ENCODE results near the gene CFDP1. TPM values are rescaled to one million over a fixed set of nuclear protein-coding genes. Genes with fewer than 3 reads are reported as not detected.

Gene CFDP1
- total RNA-seq, 1 experiment from 2014 or later, result 32.1 TPM

DNA sequence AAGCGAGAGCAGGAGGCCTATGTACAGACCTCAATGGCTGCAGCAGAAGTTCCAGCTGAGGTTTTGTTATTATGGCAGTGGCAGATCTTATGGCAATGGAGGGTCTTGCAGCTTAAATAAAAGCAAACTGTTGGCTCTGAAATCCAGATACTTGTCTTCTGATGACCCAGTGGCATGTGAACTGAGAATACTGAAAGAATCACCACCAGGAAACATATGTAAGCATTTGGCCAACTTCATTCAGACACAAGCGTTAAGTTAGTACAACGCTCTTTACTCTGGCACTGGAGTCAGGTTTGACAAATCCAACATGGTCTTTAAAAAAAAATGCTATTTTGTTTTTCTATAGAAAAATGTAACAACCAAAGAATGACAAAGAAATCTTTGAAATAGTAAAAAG lies 70.5 kb downstream of the CFDP1 start:
- intact Hi-C loops (cut with micrococcal nuclease), result no loop called here
- H3K4me1 ChIP-seq (ENCODE audit: insufficient read depth, low read length), result no peaks in the 10 kb centered on the region
- ATAC-seq, result no peak
- TF ChIP-seq CTCF (conservative IDR thresholded peaks at IDR 0.05; ENCODE audit: low read depth, low read length) (no peak), EZH2phosphoT487 (IDR thresholded peaks at IDR 0.05; ENCODE audit: borderline replicate concordance, low read length) (no peak), EZH2 (IDR thresholded peaks at IDR 0.05; ENCODE audit: low read length, unreplicated experiment) (no peak)
- no peak overlapping the region for H3K9ac ChIP-seq (ENCODE audit: low read length)
- H3K4me2 ChIP-seq (ENCODE audit: low read length), result no peak overlapping the region
- POLR2A ChIA-PET (ENCODE audit: unreplicated experiment), result no interaction called here
- no peaks in the 10 kb centered on the region for H3K9me2 ChIP-seq (replicated peaks; ENCODE audit: low read length)
- no peak overlapping the region for H3K27ac ChIP-seq (ENCODE audit: low read length)
- H2AFZ ChIP-seq (ENCODE audit: low read length), result no peak overlapping the region
- H3K36me3 ChIP-seq (ENCODE audit: low read depth, low read length), result no peaks in the 10 kb centered on the region
- H3K4me3 ChIP-seq (ENCODE audit: low read length), result no peak overlapping the region
- H3K79me2 ChIP-seq (ENCODE audit: low read length), result no peaks in the 10 kb centered on the region
- H3K9me3 ChIP-seq (ENCODE audit: low read length), result no peaks in the 10 kb centered on the region
- no TSS peak for BruUV-seq (replicated peaks)
- no peaks in the 10 kb centered on the region for H3F3A ChIP-seq (ENCODE audit: low read length, unreplicated experiment)
- DNase-seq, result no peak
- no peaks in the 10 kb centered on the region for H3K27me3 ChIP-seq (ENCODE audit: low read length)
- CTCF ChIA-PET, result no interaction called here
- no peaks in the 10 kb centered on the region for H4K20me1 ChIP-seq (ENCODE audit: low read length)

DNA sequence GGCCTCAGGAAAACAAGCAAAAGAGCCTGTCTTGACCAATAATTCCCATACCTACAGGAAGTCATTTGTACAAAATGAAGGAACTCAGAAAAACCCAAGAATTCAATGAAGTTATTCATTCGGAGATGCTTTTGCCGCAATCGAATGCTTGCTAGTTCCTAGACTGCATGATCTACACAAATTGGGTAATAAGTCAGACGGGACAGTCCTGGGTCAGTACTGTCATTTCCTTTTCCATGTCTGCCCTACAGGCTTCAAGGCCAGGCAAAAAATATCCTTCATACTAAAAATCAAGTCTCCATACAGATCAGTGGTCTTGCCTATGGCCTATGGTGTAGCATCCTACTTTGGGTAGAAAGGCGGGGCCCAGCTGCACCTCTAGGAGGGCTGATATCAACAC lies 71.4 kb downstream of the CFDP1 start:
- Histone ChIP-seq H3K27me3 (ENCODE audit: low read length) (no peaks in the 10 kb centered on the region), H3K4me2 (ENCODE audit: low read length) (no peak overlapping the region), H3K9me3 (ENCODE audit: low read length) (no peaks in the 10 kb centered on the region), H3K4me1 (ENCODE audit: insufficient read depth, low read length) (no peaks in the 10 kb centered on the region), H2AFZ (ENCODE audit: low read length) (no peak overlapping the region), H3K4me3 (ENCODE audit: low read length) (no peak overlapping the region), H3K9ac (ENCODE audit: low read length) (no peak overlapping the region), H3F3A (ENCODE audit: low read length, unreplicated experiment) (no peaks in the 10 kb centered on the region), H4K20me1 (ENCODE audit: low read length) (no peaks in the 10 kb centered on the region), H3K27ac (ENCODE audit: low read length) (no peak overlapping the region), H3K9me2 (replicated peaks; ENCODE audit: low read length) (no peaks in the 10 kb centered on the region), H3K79me2 (ENCODE audit: low read length) (no peaks in the 10 kb centered on the region), H3K36me3 (ENCODE audit: low read depth, low read length) (no peaks in the 10 kb centered on the region)
- no peak for TF ChIP-seq CTCF (conservative IDR thresholded peaks at IDR 0.05; ENCODE audit: low read depth, low read length)
- no peak for TF ChIP-seq EZH2phosphoT487 (IDR thresholded peaks at IDR 0.05; ENCODE audit: borderline replicate concordance, low read length)
- no peak for TF ChIP-seq EZH2 (IDR thresholded peaks at IDR 0.05; ENCODE audit: low read length, unreplicated experiment)
- BruUV-seq (replicated peaks), result no TSS peak
- DNase-seq (no peak), ATAC-seq (no peak)
- intact Hi-C loops (cut with micrococcal nuclease), result no loop called here
- ChIA-PET CTCF (no interaction called here), POLR2A (ENCODE audit: unreplicated experiment) (no interaction called here)

DNA sequence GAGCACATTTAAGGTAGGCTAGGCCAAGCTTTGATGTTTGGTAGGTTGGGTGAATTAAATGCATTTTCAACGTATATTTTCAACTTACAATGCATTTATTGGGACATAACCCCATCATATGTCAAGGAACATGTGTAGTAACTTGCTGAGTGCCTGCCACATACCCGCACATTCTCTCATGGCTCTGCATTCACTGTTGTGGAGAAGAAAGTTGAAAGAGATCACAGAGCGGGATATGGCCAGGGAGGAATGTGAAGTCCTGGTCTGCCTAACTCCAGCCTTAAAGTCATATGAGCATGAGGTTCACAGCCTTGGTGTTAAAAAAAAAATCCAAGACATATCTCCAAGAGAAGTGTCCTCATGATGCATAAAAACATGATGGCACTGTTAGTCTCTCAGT lies 79.1 kb downstream of the CFDP1 start:
- H3K4me3 ChIP-seq (ENCODE audit: low read length), result no peak overlapping the region
- H3K27me3 ChIP-seq (ENCODE audit: low read length), result no peaks in the 10 kb centered on the region
- H3K9me2 ChIP-seq (replicated peaks; ENCODE audit: low read length), result no peaks in the 10 kb centered on the region
- peaks cover 9% of the 10 kb centered on the region for H3K4me1 ChIP-seq (ENCODE audit: insufficient read depth, low read length)
- H3K9me3 ChIP-seq (ENCODE audit: low read length), result no peaks in the 10 kb centered on the region
- no peak overlapping the region for H3K9ac ChIP-seq (ENCODE audit: low read length)
- H3F3A ChIP-seq (ENCODE audit: low read length, unreplicated experiment), result no peaks in the 10 kb centered on the region
- no peaks in the 10 kb centered on the region for H3K36me3 ChIP-seq (ENCODE audit: low read depth, low read length)
- H3K79me2 ChIP-seq (ENCODE audit: low read length), result no peaks in the 10 kb centered on the region
- no peak for ATAC-seq
- intact Hi-C loops (cut with micrococcal nuclease), result no loop called here
- no TSS peak for BruUV-seq (replicated peaks)
- no peaks in the 10 kb centered on the region for H4K20me1 ChIP-seq (ENCODE audit: low read length)
- no peak overlapping the region for H2AFZ ChIP-seq (ENCODE audit: low read length)
- ChIA-PET POLR2A (ENCODE audit: unreplicated experiment) (no interaction called here), CTCF (no interaction called here)
- TF ChIP-seq EZH2phosphoT487 (IDR thresholded peaks at IDR 0.05; ENCODE audit: borderline replicate concordance, low read length), result no peak
- no peak for TF ChIP-seq CTCF (conservative IDR thresholded peaks at IDR 0.05; ENCODE audit: low read depth, low read length)
- no peak for TF ChIP-seq EZH2 (IDR thresholded peaks at IDR 0.05; ENCODE audit: low read length, unreplicated experiment)
- H3K4me2 ChIP-seq (ENCODE audit: low read length), result no peak overlapping the region
- no peak overlapping the region for H3K27ac ChIP-seq (ENCODE audit: low read length)
- no peak for DNase-seq

Data from PC-3 (cell line).